ENCODE data around the gene OR10W1. TPM values are rescaled to one million over a fixed set of nuclear protein-coding genes. Genes with fewer than 3 reads are reported as not detected.

OR10W1 gene
- total RNA-seq, 1 experiment from 2014 or later, result not detected

- Histone ChIP-seq H3K79me2 (ENCODE audit: insufficient read depth, low read length) (no peaks in the 10 kb centered on the region), H3K4me3 (replicated peaks in 1 of 2; ENCODE audit: low read depth in 1 of 2, low read length in 2 of 2) (no peak overlapping the region), H3K9ac (ENCODE audit: low read length) (no peak overlapping the region), H2AFZ (ENCODE audit: low read depth, low read length, poor library complexity, severe bottlenecking) (no peak overlapping the region), H3K9me3 (ENCODE audit: control insufficient read depth in 1 of 2, insufficient read depth in 1 of 2, low read depth in 1 of 2, low read length in 2 of 2) (no peaks in the 10 kb centered on the region), H3K27ac (ENCODE audit: low read depth, low read length) (no peak overlapping the region), H3K4me1 (ENCODE audit: control insufficient read depth in 1 of 2, insufficient read depth in 2 of 2, low read length in 2 of 2) (no peaks in the 10 kb centered on the region), H3K4me2 (ENCODE audit: low read length) (no peak overlapping the region), H3K36me3 (ENCODE audit: control insufficient read depth in 1 of 2, insufficient read depth in 2 of 2, low read length in 2 of 2) (no peaks in the 10 kb centered on the region), H3K9me2 (ENCODE audit: insufficient read depth) (no peaks in the 10 kb centered on the region), H4K20me1 (ENCODE audit: insufficient read depth) (no peaks in the 10 kb centered on the region), H3K27me3 (ENCODE audit: insufficient read depth, low read length) (0 out of 2 replicates have a peak, but pooled peaks cover 7% of the 10 kb centered on the region)
- CTCF ChIA-PET, result no interaction called here
- no peak for DNase-seq (ENCODE audit: low read depth, low spot score)
- no TSS peak for BruUV-seq (replicated peaks)
- no peak for ATAC-seq
- POLR2A ChIA-PET, result interaction anchor here (0.8 kb wide), 1 partner anchor 20 kb away, joined by 3 read pairs; no protein-coding TSS in a partner anchor
- TF ChIP-seq SIN3A (IDR thresholded peaks at IDR 0.05; ENCODE audit: low read depth) (no peak), SRF (IDR thresholded peaks at IDR 0.05; ENCODE audit: low read depth) (no peak), CBX3 (IDR thresholded peaks at IDR 0.05; ENCODE audit: low read depth) (no peak), REST (IDR thresholded peaks at IDR 0.05; ENCODE audit: low read depth) (no peak), POLR2A (IDR thresholded peaks at IDR 0.05; ENCODE audit: borderline replicate concordance, extremely low read depth, insufficient read depth, insufficient read length) (no peak), ZNF274 (IDR thresholded peaks at IDR 0.05; ENCODE audit: low read depth, low read length) (no peak), EGR1 (IDR thresholded peaks at IDR 0.05; ENCODE audit: low read depth) (no peak), FOSL1 (IDR thresholded peaks at IDR 0.05; ENCODE audit: low read depth) (no peak), JUND (IDR thresholded peaks at IDR 0.05) (no peak), EZH2 (IDR thresholded peaks at IDR 0.05) (no peak), CTCF (IDR thresholded peaks at IDR 0.05 in 2 of 3, conservative IDR thresholded peaks at IDR 0.05 in 1 of 3; ENCODE audit: borderline replicate concordance in 1 of 3, insufficient read depth in 1 of 3, low read depth in 2 of 3, low read length in 2 of 3) (no peak), CEBPB (IDR thresholded peaks at IDR 0.05; ENCODE audit: low read depth) (no peak), RAD21 (IDR thresholded peaks at IDR 0.05; ENCODE audit: low read depth) (no peak)
- intact Hi-C loops (cut with micrococcal nuclease), result no loop called here
- RAD21 ChIA-PET (ENCODE audit: low non-redundant PET in 1 of 2, low total read pairs in 2 of 2, uncharacterized antibody in 2 of 2, unreplicated experiment in 2 of 2), result no interaction called here
Observed at GRCh38 chr11:58316142-58316541, 48.1 kb upstream of the OR10W1 start.

Measured in HCT116 (cell line).